ENCODE measurements around the gene USP30.

- no peak for TF ChIP-seq POLR2AphosphoS5 (IDR thresholded peaks at IDR 0.05; ENCODE audit: low read depth, low read length)
- TF ChIP-seq POLR2A (IDR thresholded peaks at IDR 0.05; ENCODE audit: low read depth, low read length): no peak
- TF ChIP-seq TAF1 (IDR thresholded peaks at IDR 0.05; ENCODE audit: borderline replicate concordance, low read depth, low read length): no peak
Observed at GRCh38 chr12:109087250-109087649, 34.9 kb downstream of the USP30 start.

Measured in GM12892 (cell line).